GM19463 (cell line): ENCODE measurements around the gene PCBP2.
A peak's percentile ranks its signal among the peaks of the same experiment; 100 is the strongest.

Experiments used
- ATAC-seq: cut with Tn5 transposase; IDR thresholded peaks from one replicate; pipeline ENCODE4 v1.9.1; 2021; ENCODE audit warnings: mild to moderate bottlenecking, moderate library complexity; ENCODE audit not compliant: unreplicated experiment

The PCBP2 gene

GRCh38 chr12:53506450-53506785 is 54.5 kb downstream of the PCBP2 start:
- ATAC-seq, result no peak

- no peak for ATAC-seq
Observed at GRCh38 chr12:53506881-53507602, 55.1 kb downstream of the PCBP2 start, which contains the start of gene NPFF. NPFF (minus strand) TSS chr12:53507484; CDS start chr12:53507474, 10 bp downstream.

GRCh38 chr12:53507603-53507885 is 55.6 kb downstream of the PCBP2 start:
- no peak for ATAC-seq

- peak; percentile 96 for ATAC-seq
Observed at GRCh38 chr12:53508534-53509170, 56.8 kb downstream of the PCBP2 start.

GRCh38 chr12:53510181-53510812 is 58.4 kb downstream of the PCBP2 start:
- ATAC-seq, result no peak

- no peak for ATAC-seq
Observed at GRCh38 chr12:53513712-53514410, 62.0 kb downstream of the PCBP2 start.

- no peak for ATAC-seq
Observed at GRCh38 chr12:53514628-53515290, 62.9 kb downstream of the PCBP2 start.

- ATAC-seq, result no peak
Observed at GRCh38 chr12:53515291-53515680, 63.4 kb downstream of the PCBP2 start.

- no peak for ATAC-seq
Observed at GRCh38 chr12:53516758-53517455, 65.0 kb downstream of the PCBP2 start.

GRCh38 chr12:53518381-53518780 is 66.5 kb downstream of the PCBP2 start:
- no peak for ATAC-seq

- ATAC-seq, result no peak
Observed at GRCh38 chr12:53523131-53523530, 71.2 kb downstream of the PCBP2 start.

- ATAC-seq, result no peak
Observed at GRCh38 chr12:53524476-53524875, 72.6 kb downstream of the PCBP2 start.

GRCh38 chr12:53530061-53530460 is 78.2 kb downstream of the PCBP2 start:
- ATAC-seq, result no peak
